HUDEP-2 (cell line): ENCODE data around the gene NEDD1.
A peak's percentile ranks its signal among the peaks of the same experiment; 100 is the strongest.

ENCODE experiments used
- DNase-seq, 76 experiments: peaks; one replicate each; lab custom pipeline; 2025; ENCODE audit not compliant: unreplicated experiment in 76 of 76; lab: John Stamatoyannopoulos, UW

NEDD1 gene

DNA sequence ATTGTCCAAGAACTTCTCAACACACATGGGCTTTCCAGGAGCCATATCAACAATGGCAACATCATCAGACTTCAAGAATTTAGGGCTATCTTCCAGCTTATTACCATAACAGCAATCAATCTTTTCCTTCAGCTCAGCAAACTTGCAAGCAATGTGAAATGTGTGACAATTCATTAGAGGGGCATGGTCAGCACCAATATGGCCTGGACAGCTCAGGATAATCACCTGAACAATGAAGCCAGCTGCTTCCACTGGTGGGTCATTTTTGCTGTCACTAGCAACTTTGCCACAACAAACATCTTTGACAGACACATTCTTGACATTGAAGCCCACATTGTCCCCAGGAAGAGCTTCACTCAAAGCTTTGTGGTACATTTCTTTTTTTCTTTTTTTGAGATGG, 5.9 kb upstream of the NEDD1 start:
- DNase-seq = no peak

DNA sequence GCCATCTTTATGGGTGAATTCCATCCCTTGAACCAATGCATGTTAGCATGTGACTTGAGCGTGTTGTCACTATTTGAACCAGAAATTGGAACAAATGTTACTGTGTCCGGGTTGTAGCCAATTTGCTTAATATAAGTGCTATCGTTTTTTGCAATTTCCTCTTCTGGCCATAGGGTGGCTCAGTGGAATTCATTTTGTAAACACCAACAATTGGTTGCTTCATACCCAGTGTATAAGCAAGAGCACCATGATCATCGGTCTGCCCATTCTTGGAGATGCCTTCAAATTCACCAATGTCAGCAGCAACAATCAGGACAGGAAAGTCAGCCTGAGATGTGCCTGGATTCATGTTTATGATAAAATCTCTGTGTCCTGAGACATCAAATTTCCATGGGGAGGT, 5.0 kb upstream of the NEDD1 start:
- peak in 2 of 76 experiments; percentile 1 to 3 for DNase-seq

DNA sequence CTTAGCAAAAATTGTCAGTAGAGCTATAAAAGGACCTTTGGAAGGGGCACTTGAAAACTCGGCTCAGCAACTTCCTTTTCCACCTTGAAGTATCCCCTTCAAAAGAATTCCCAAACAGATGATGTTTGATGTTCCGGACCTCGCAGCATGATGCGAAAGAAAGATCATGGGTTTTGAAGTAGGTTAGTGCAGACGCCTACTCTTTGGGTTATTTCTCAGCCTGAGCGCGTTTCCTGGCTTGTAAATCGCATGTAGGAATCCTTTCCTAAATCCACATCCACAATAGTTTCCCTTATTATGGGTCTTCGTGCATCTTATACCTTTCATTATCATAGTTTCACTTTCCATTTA, 584 bp upstream of the NEDD1 start:
- DNase-seq = no peak

- peak in 25 of 76 experiments; percentile 2 to 58 (median 13) for DNase-seq
These were observed 790 bp downstream of the NEDD1 start for GRCh38 chr12:96907671-96908422.

- no peak for DNase-seq
These were observed 1.3 kb downstream of the NEDD1 start for GRCh38 chr12:96908423-96908675.

DNA sequence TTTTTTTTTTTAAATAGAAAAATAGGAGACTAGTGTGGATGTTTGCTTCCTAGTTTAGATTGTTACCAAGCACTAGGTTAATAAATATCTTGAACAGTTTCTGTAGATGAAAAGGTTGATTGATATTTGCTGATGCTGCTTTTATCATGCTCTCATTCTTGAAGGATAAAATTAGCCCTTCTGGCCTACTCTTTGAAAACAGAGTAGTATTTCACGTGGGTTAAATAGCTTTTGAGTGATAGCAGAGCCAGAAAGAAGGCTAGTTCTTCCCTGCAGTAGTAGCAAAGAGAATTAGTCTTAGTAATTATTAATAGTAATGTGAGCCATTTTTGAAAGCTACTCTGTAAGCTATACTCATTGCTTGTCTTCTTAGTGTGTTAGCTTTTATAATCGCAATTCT, 5.2 kb downstream of the NEDD1 start:
- no peak for DNase-seq

- DNase-seq = no peak
These were observed 5.9 kb downstream of the NEDD1 start for GRCh38 chr12:96912943-96913342.

DNA sequence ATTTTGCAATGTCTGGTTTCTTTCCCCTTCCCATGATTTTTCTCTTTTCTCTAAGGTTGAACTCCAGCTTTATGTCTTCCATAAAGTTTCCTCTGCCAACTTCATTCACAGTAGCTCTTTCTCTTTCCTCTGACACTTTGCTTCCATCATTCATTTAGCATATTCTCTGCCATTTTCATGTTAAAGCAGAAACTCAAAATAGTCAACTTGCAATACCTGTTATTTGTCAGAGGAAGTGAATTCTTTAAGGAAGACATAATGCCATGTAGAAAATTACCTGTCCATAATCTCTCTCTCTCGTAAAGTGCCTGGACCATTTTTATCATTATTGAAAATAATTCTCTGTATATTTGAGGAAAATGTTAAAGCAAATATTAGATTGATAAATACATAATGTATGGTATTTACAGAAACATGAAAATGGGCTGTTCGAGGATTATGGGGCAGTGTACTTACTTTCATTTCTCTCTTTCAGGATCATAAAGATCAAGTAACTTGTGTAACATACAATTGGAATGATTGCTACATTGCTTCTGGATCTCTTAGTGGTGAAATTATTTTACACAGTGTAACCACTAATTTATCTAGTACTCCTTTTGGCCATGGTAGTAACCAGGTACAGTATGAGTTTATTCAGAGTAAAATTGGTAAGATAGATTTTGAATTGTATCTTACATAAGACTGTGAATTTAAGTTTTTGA, 12.6 kb downstream of the NEDD1 start:
- no peak for DNase-seq

GRCh38 chr12:96948782-96949181, 41.7 kb downstream of the NEDD1 start:
- no peak for DNase-seq

DNA sequence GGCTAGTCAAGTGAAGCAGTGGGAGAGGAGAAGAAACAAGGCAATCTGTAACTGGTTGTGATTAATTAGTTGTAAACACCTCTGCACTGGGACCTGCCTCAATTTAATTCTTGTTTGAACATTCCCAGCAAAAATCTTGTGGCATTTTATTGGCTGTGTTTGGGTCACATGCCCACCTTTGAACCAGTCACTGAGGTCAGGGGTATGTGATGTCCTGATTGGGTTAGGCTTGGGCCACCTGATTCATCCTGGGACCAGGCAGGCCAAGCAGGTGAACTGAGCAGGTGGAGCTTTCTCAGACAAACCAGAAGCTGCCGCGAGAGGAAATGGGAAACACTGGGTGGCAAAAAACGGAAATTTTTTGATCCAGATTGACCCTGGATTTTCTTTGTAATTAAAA, 72.5 kb downstream of the NEDD1 start:
- no peak for DNase-seq

DNA sequence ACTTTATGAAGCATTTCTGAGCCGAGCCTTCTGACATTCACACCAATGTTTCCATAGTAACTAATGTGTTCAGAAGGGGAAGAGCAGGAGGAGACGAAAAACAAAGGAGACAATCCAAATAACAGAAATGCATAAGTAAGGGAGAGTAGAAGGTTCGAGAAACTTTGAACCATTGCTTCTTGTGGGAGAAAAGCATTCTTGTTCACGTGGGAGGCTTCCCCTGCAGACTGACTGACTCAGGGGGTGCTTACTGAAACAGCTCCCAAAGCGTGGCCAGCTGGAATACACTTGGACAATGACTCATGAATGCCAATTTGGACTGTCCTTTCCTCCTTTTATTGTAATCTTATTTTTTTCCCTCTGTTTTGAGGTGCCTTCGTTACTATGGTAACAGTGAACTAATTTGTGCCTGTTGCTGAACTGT, 73.9 kb downstream of the NEDD1 start:
- no peak for DNase-seq

DNA sequence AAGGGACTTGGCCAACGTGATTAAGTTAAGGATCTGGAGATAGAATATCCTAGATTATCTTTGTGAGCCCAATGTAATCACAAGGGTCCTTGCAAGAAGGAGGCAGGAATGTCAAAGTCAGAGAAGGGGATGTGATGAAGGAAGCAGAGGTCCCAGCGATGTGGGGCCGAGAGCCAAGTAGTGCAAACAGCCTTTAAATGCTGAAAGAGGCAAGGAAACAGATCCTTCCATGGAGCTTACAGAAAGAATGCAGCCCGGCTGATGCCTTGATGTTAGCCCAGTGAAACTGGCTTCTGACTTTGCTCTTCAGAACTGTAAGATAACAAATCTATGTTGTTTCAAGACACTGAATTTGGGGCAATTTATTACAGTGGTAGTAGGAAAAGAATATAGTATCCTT, 74.9 kb downstream of the NEDD1 start:
- no peak for DNase-seq

GRCh38 chr12:96982671-96983070, 75.6 kb downstream of the NEDD1 start:
- DNase-seq = no peak

DNA sequence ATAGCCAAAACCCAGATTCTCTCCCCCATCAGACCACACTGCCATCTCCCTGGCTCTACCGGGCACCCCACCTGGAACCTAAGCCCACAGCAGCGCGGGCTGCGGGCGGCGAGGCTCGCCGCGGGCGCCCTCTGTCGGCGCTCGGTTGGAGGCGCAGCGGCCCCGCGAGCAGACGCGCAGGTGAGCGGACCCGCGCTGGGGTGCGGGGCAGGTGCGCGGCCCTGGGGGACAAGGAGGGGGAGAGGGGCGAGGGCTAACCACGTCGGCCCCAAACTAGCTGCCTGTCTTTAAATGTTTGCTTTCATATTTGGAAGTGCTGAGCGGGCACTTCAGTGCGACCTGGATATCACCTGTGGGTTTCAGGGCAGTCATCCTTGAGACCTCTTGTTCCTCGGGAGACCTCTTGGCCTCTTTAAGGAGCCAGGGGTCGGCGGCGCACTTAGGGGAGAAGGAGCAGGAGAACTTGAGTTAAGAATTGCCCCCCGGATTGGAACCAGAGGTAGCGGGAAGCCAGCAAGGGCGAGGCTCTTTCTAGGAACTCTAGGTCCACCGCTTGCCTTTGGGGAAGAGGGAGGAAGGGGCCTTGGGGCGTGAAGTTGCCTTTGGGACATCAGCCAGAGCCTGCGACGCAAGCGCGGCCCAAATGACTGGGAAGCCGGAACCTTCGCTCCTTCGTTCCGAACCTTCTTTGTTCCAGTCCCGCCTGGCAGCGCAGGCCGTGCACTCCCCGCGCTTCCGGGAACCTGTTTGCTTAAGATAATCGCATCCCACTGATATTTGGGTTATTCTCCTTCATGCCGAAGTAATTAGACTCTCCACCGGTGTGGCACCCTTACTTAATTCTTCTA, 78.7 kb downstream of the NEDD1 start:
- DNase-seq = peak in 40 of 76 experiments; percentile 2 to 67 (median 22)

- peak in 35 of 76 experiments; percentile 1 to 61 (median 25) for DNase-seq
These were observed 79.9 kb downstream of the NEDD1 start for GRCh38 chr12:96986883-96987523.

GRCh38 chr12:96988919-96989318, 81.9 kb downstream of the NEDD1 start:
- DNase-seq = peak in 50 of 76 experiments; percentile 2 to 83 (median 44)

GRCh38 chr12:96989916-96990315, 82.9 kb downstream of the NEDD1 start:
- DNase-seq = peak in 35 of 76 experiments; percentile 1 to 49 (median 15)

DNA sequence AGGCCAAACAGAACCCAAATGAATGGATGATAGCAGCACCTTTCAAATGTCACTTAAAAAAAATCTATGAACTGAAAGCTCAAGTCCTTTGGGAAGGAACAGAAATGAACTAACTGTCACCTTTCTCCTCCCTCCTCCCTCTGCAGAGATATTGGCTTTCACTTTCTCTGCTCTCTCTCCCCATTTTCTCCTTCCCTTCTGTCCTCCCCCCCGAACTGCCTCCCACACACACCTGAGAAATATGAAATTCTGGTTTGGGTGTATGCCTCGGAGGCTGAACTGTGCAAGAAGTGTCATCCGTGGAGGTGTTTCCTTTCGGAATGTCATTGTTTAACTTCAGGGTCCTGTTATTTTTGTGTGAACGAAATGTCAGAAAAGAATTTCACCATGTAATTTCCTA, 87.8 kb downstream of the NEDD1 start:
- no peak for DNase-seq

GRCh38 chr12:96995861-96996260, 88.8 kb downstream of the NEDD1 start:
- DNase-seq = no peak

DNA sequence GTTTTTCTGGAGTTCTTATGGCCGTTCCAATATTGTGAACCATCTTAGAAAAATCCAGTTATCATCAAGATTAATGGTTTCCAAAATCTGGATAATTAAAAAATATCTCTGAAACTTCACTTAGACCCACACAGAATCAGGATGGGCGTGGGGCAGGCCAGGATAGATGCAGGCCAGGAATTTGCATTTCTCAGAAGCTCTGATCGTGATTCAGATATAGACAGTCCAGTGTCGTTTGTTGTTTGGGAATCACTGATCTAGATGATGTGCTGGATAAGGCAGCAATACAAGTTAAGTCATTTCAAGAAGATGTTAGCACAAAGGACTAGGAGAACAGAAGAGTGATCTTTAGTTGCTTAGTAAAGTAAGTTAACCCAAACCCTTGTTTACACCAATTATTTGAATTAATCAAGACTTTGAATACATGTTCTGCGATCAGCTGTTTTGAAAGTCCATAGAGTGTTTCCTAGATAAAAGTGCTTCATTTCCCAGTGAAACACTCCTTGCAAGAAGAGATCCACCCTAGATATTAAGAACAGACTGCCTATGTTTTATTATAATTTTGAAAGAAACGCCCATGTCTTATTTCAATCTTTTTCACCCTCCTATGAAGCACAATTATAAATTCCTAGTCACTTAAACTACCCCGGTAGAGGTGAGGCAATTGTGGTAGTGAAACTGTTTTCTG, 90.9 kb downstream of the NEDD1 start:
- DNase-seq = no peak

GRCh38 chr12:97003276-97003675, 96.2 kb downstream of the NEDD1 start:
- no peak for DNase-seq
